Measurements from ENCODE around the gene ARID2.

DNA sequence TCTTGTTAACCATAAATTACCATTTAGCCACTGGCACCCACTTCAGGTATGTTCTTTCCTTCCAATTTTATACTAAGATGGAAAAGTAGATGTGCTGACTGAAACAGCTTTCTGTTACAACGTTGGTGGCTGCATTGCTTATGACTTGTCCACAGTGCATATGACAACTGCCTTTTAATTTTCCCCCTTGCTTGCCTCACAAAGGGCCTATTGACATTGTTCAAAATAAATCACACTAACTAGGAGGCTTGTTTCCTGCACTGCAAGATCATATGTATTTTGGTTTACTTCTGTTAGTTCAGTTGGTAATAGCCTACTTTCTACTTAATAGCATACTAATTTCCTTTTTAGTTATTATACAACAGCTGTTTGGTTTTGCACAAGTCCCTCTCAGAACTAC is 205.4 kb downstream of the ARID2 start:
- TF ChIP-seq, protein P1, sequence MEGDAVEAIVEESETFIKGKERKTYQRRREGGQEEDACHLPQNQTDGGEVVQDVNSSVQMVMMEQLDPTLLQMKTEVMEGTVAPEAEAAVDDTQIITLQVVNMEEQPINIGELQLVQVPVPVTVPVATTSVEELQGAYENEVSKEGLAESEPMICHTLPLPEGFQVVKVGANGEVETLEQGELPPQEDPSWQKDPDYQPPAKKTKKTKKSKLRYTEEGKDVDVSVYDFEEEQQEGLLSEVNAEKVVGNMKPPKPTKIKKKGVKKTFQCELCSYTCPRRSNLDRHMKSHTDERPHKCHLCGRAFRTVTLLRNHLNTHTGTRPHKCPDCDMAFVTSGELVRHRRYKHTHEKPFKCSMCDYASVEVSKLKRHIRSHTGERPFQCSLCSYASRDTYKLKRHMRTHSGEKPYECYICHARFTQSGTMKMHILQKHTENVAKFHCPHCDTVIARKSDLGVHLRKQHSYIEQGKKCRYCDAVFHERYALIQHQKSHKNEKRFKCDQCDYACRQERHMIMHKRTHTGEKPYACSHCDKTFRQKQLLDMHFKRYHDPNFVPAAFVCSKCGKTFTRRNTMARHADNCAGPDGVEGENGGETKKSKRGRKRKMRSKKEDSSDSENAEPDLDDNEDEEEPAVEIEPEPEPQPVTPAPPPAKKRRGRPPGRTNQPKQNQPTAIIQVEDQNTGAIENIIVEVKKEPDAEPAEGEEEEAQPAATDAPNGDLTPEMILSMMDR (IDR thresholded peaks at IDR 0.05; ENCODE audit: low read length) = no peak
- TF ChIP-seq EZH2 (IDR thresholded peaks at IDR 0.05; ENCODE audit: borderline replicate concordance, low read length) = no peak

Data from OCI-LY1 (cell line).